HepG2 (cell line): Measurements from ENCODE around the gene RBM6. TPM values are rescaled to one million over a fixed set of nuclear protein-coding genes. Genes with fewer than 3 reads are reported as not detected.
A peak's percentile ranks its signal among the peaks of the same experiment; 100 is the strongest.

Experiments used
- ARNT ChIP-seq: fragments of 450-650 bp; IDR thresholded peaks from 2 replicates; pipeline ENCODE4 v1.6.1; 2017
- ELF1 ChIP-seq: sonication (generic); formaldehyde crosslinking; IDR thresholded peaks from 2 replicates; pipeline ENCODE4 v1.4.0; 2020; ENCODE audit warnings: missing genetic modification reagents
- FOSL2 ChIP-seq: sonication (generic); formaldehyde crosslinking; IDR thresholded peaks from 2 replicates; pipeline ENCODE4 v1.4.0; 2020; ENCODE audit warnings: missing genetic modification reagents
- GATAD1 ChIP-seq: IDR thresholded peaks from 2 replicates; pipeline ENCODE4 v1.6.1; 2016; ENCODE audit warnings: missing genetic modification reagents, missing compliant biosample characterization
- GLI4 ChIP-seq: sonication (generic); formaldehyde crosslinking; IDR thresholded peaks from 2 replicates; pipeline ENCODE4 v1.5.1; 2020; ENCODE audit warnings: missing genetic modification reagents, mild to moderate bottlenecking, moderate library complexity, borderline replicate concordance
- KMT2B ChIP-seq: IDR thresholded peaks from 2 replicates; pipeline ENCODE4 v1.6.1; 2016; ENCODE audit warnings: missing genetic modification reagents, missing compliant biosample characterization
- MTA3 ChIP-seq: sonication (generic); formaldehyde crosslinking; IDR thresholded peaks from 2 replicates; pipeline ENCODE4 v1.4.0; 2020; ENCODE audit warnings: missing genetic modification reagents
- NCOA5 ChIP-seq: sonication (generic); formaldehyde crosslinking; IDR thresholded peaks from 2 replicates; pipeline ENCODE4 v1.4.0; 2020; ENCODE audit warnings: missing genetic modification reagents
- RCOR2 ChIP-seq: IDR thresholded peaks from 2 replicates; pipeline ENCODE4 v1.6.1; 2016; ENCODE audit warnings: missing biosample characterization, missing genetic modification reagents
- RXRB ChIP-seq: IDR thresholded peaks from 2 replicates; pipeline ENCODE4 v1.6.1; 2016; ENCODE audit warnings: borderline replicate concordance, missing genetic modification reagents, missing compliant biosample characterization
- SKI ChIP-seq: fragments of 450-650 bp; IDR thresholded peaks from one replicate; pipeline ENCODE4 v1.6.1; 2018; ENCODE audit warnings: mild to moderate bottlenecking; ENCODE audit not compliant: partially characterized antibody
- ZBTB4 ChIP-seq: sonication (generic); formaldehyde crosslinking; IDR thresholded peaks from 2 replicates; pipeline ENCODE4 v1.4.0; 2020; ENCODE audit warnings: missing genetic modification reagents, mild to moderate bottlenecking, borderline replicate concordance
- ZEB1 ChIP-seq: IDR thresholded peaks from 2 replicates; pipeline ENCODE4 v1.6.1; 2012; ENCODE audit warnings: mild to moderate bottlenecking, low read depth, inconsistent platforms; ENCODE audit not compliant: insufficient replicate concordance
- ZFP62 ChIP-seq: sonication (generic); formaldehyde crosslinking; IDR thresholded peaks from 2 replicates; pipeline ENCODE4 v1.4.0; 2020; ENCODE audit warnings: missing genetic modification reagents
- ZFX ChIP-seq: sonication (generic); formaldehyde crosslinking; IDR thresholded peaks from 2 replicates; pipeline ENCODE4 v1.4.0; 2020; ENCODE audit warnings: mild to moderate bottlenecking, low read depth, missing genetic modification reagents, moderate library complexity
- ZNF253 ChIP-seq: sonication (generic); formaldehyde crosslinking; IDR thresholded peaks from 2 replicates; pipeline ENCODE4 v1.8.0; 2022; ENCODE audit warnings: mild to moderate bottlenecking, missing genetic modification reagents, borderline replicate concordance
- ZNF292 ChIP-seq: sonication (generic); formaldehyde crosslinking; IDR thresholded peaks from 2 replicates; pipeline ENCODE4 v1.8.1; 2022; ENCODE audit warnings: mild to moderate bottlenecking, low read depth, missing genetic modification reagents, borderline replicate concordance
- ZNF530 ChIP-seq: sonication (generic); formaldehyde crosslinking; IDR thresholded peaks from 2 replicates; pipeline ENCODE4 v1.5.0; 2020; ENCODE audit warnings: low read depth, mild to moderate bottlenecking, missing genetic modification reagents
- ZNF674 ChIP-seq: sonication (generic); formaldehyde crosslinking; IDR thresholded peaks from 2 replicates; pipeline ENCODE4 v1.5.0; 2020; ENCODE audit warnings: low read depth, mild to moderate bottlenecking, missing genetic modification reagents
- ZNF740 ChIP-seq: sonication (generic); formaldehyde crosslinking; IDR thresholded peaks from 2 replicates; pipeline ENCODE4 v1.4.0; 2020; ENCODE audit warnings: missing genetic modification reagents
- polyA plus RNA-seq, 8 experiments: library from polyadenylated mRNA; depleted of rRNA in 3 of 8; stranded (reverse) in 7 of 8; unstranded in 1 of 8; fragments of >200 nt; fragmentation: Illumina TruSeq in 4 of 8; extraction: Trizol in 4 of 8; gene quantifications; 2 replicates each; pipeline versions ENCODE4 v1.2.1 to v1.2.3, GENCODE V29; 2011 to 2016; ENCODE audit warnings: low read depth in 4 of 8, missing spikeins in 1 of 8, mixed read lengths in 1 of 8; ENCODE audit not compliant: insufficient read depth in 1 of 8
- total RNA-seq, 5 experiments: library from RNA; depleted of rRNA; stranded (reverse); fragments of >200 nt; fragmentation: Illumina TruSeq; extraction: Trizol; gene quantifications; 2 replicates each; pipeline ENCODE4 v1.2.3, GENCODE V29; 2016; ENCODE audit warnings: low read depth in 1 of 5
- TF ChIP-seq, protein P1 (sequence below): sonication (generic); formaldehyde crosslinking; IDR thresholded peaks from 2 replicates; pipeline ENCODE4 v1.4.0; 2020; ENCODE audit warnings: mild to moderate bottlenecking, missing genetic modification reagents
- TF ChIP-seq, protein P2 (sequence below): sonication (generic); formaldehyde crosslinking; IDR thresholded peaks from 2 replicates; pipeline ENCODE4 v1.5.1; 2020; ENCODE audit warnings: mild to moderate bottlenecking, missing genetic modification reagents, borderline replicate concordance

The RBM6 gene
- total and polyA plus RNA-seq, 2 of the 13 experiments (the other 11 are each of a cell fraction or from before 2014, with no cell fraction given): 72.7 to 86.1 TPM

GRCh38 chr3:49929291-49930167, 10.4 kb upstream of the RBM6 start, which contains the start of gene MON1A (continued):
- TF ChIP-seq, protein P1, sequence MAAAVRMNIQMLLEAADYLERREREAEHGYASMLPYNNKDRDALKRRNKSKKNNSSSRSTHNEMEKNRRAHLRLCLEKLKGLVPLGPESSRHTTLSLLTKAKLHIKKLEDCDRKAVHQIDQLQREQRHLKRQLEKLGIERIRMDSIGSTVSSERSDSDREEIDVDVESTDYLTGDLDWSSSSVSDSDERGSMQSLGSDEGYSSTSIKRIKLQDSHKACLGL: peak; percentile 92; the same call in 1 of the 2 replicates
- TF ChIP-seq NCOA5 (CRISPR knock-in tag): no peak
- peak; percentile 73 for TF ChIP-seq ELF1 (CRISPR knock-in tag)
- TF ChIP-seq ZNF530 (CRISPR knock-in tag): no peak
- peak; percentile 35; the same call in 1 of the 2 replicates for TF ChIP-seq ZNF292 (CRISPR knock-in tag)
- TF ChIP-seq ZEB1: peak; percentile 74
- TF ChIP-seq ZFP62 (CRISPR knock-in tag): no peak
- peak; percentile 70 for TF ChIP-seq KMT2B (CRISPR knock-in tag)
- TF ChIP-seq ZBTB4 (CRISPR knock-in tag): no peak; the same call in 1 of the 2 replicates
- TF ChIP-seq GATAD1 (CRISPR knock-in tag): peak; percentile 78
- no peak for TF ChIP-seq ARNT
- no peak for TF ChIP-seq ZNF740 (CRISPR knock-in tag)
- TF ChIP-seq SKI: peak; percentile 89
- TF ChIP-seq ZNF253 (CRISPR knock-in tag): no peak
- peak; percentile 98 for TF ChIP-seq ZFX
- TF ChIP-seq FOSL2 (CRISPR knock-in tag): no peak; the same call in 1 of the 2 replicates
- TF ChIP-seq, protein P2, sequence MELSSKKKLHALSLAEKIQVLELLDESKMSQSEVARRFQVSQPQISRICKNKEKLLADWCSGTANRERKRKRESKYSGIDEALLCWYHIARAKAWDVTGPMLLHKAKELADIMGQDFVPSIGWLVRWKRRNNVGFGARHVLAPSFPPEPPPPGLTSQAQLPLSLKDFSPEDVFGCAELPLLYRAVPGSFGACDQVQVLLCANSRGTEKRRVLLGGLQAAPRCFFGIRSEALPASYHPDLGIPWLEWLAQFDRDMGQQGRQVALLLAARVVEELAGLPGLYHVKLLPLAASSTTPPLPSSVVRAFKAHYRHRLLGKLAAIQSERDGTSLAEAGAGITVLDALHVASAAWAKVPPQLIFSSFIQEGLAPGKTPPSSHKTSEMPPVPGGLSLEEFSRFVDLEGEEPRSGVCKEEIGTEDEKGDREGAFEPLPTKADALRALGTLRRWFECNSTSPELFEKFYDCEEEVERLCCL: no peak
- TF ChIP-seq RXRB (CRISPR knock-in tag): peak; percentile 45; the same call in 1 of the 2 replicates
- peak; percentile 77; the same call in 1 of the 2 replicates for TF ChIP-seq GLI4
- TF ChIP-seq RCOR2 (CRISPR knock-in tag): no peak; the same call in 1 of the 2 replicates
- no peak for TF ChIP-seq MTA3 (CRISPR knock-in tag)
- TF ChIP-seq ZNF674 (CRISPR knock-in tag): no peak
